ENCODE data around the gene NTSR2.

Gene NTSR2

DNA sequence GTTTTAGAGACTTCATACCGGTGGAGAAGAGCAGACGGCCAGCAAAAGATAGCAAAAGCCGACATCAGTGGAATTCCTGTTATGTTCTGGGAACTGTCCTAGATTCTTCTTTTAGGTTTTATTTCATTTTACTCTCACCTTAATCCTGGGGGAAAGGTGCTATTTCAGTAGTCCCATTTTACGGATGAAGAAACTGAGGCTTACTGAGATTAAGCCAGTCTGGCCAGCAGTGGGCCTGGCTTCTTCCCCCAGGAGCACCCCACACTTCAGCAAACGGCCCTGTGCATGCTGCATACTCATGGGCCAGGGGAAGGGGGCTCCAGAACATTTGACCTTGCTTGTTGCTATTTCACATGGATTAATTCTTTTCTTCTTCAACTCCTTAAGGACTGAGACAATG lies 56.7 kb downstream of the NTSR2 start:
- TF ChIP-seq, protein P1, sequence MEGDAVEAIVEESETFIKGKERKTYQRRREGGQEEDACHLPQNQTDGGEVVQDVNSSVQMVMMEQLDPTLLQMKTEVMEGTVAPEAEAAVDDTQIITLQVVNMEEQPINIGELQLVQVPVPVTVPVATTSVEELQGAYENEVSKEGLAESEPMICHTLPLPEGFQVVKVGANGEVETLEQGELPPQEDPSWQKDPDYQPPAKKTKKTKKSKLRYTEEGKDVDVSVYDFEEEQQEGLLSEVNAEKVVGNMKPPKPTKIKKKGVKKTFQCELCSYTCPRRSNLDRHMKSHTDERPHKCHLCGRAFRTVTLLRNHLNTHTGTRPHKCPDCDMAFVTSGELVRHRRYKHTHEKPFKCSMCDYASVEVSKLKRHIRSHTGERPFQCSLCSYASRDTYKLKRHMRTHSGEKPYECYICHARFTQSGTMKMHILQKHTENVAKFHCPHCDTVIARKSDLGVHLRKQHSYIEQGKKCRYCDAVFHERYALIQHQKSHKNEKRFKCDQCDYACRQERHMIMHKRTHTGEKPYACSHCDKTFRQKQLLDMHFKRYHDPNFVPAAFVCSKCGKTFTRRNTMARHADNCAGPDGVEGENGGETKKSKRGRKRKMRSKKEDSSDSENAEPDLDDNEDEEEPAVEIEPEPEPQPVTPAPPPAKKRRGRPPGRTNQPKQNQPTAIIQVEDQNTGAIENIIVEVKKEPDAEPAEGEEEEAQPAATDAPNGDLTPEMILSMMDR (IDR thresholded peaks at IDR 0.05; ENCODE audit: extremely low read depth, insufficient read depth, missing control alignments), result no peak
- in situ Hi-C loops (cut with MboI; ENCODE audit: low pct_unique_long_range_greater_than_20kb, low sequenced_read_pairs, unreplicated experiment), result no loop called here
- no peak for DNase-seq (ENCODE audit: low spot score)

DNA sequence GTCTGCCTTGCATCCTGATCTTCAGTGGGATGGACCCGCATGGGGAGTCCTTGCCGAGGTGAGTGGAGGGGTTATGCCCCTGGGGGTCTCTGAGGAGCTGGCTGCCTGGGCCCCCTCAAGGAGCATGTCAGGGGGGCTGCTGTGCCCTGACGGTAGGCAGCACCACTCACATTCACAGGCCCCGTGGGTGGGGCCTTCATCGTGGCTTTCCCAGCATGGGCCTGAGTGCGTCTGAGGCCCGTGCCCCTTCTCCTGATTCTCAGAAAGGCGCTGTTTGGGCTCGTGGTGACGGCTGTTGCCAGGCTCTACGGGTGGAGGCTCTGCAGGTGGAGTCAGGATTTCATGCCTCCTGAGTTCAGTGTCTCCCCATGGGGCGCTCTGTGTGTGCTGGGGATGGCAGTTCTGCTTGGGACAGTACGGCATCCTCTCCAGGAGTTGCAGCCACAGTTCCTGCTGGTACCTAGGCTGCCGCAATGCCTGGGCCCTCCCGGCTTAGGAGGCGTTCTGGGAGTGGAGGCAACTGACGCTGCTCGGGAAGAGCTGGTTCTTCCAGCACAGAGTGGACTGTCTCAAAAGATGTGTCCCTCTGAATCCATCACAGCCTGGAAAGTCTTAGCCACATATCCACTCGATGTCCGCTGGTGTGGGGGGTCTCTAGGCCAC lies 57.3 kb downstream of the NTSR2 start:
- TF ChIP-seq, protein P1 (IDR thresholded peaks at IDR 0.05; ENCODE audit: extremely low read depth, insufficient read depth, missing control alignments), result no peak
- no peak for DNase-seq (ENCODE audit: low spot score)
- in situ Hi-C loops (cut with MboI; ENCODE audit: low pct_unique_long_range_greater_than_20kb, low sequenced_read_pairs, unreplicated experiment), result no loop called here

DNA sequence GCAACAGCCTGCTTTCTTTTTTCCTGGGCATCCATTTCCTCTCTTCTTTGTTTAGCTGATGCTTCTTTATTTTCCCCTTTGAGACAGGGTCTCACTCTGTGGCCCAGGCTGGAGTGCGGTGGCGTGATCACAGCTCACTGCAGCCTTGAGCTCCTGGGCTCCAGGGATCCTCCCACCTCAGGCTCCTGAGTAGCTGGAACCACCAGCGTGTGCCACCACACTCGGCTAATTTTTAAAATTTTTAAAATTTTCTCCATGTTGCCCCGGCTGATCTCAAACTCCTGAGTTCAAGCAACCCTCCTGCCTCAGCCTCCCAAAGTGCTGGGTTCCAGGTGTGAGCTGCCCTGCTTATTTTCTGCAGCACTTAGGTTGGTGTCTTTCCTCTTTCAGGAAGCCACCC lies 58.7 kb downstream of the NTSR2 start:
- DNase-seq (ENCODE audit: low spot score), result no peak
- in situ Hi-C loops (cut with MboI; ENCODE audit: low pct_unique_long_range_greater_than_20kb, low sequenced_read_pairs, unreplicated experiment), result no loop called here
- TF ChIP-seq, protein P1 (IDR thresholded peaks at IDR 0.05; ENCODE audit: extremely low read depth, insufficient read depth, missing control alignments), result no peak

DNA sequence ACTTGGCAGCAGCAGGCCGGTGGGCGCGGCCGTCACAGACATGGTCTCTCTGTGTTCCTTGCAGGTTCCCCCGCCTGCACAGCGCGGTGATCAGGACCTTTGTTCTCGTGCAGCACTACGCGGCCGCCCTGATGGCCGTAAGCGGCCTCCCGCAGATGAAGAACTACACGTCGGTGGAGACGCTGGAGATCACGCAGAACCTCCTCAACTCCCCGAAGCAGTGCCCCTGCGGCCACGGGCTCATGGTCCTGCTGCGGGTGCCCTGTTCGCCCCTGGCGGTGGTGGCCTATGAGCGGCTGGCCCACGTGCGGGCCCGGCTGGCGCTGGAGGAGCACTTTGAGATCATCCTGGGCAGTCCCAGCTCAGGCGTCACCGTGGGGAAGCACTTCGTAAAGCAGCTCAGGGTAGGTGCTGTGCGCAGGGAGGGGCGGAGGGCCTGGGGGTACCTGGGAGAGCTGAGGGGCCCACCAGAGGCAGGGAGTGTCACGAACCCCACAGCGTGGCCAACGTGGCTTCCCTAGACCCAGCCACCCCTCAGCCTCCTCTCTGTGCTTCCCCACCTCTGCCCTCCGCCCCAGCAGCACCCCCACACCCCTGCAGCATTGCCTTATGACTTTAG lies 59.3 kb downstream of the NTSR2 start:
- no peak for DNase-seq (ENCODE audit: low spot score)
- TF ChIP-seq, protein P1 (IDR thresholded peaks at IDR 0.05; ENCODE audit: extremely low read depth, insufficient read depth, missing control alignments), result no peak

More for the DNA sequence above, 59.3 kb downstream of the NTSR2 start:
- in situ Hi-C loops (cut with MboI; ENCODE audit: low pct_unique_long_range_greater_than_20kb, low sequenced_read_pairs, unreplicated experiment), result no loop called here
